GM18909 (cell line): ENCODE data around the gene MS4A8.
"Not testable (repeated sequence)": the region's sequence is repeated elsewhere in the genome, so short reads cannot be mapped to it uniquely, and the experiment has no call there.

Source experiments
- ATAC-seq: cut with Tn5 transposase; IDR thresholded peaks from one replicate; pipeline ENCODE4 v1.9.1; 2021; ENCODE audit warnings: mild to moderate bottlenecking; ENCODE audit not compliant: unreplicated experiment, poor library complexity

MS4A8 gene, protein sequence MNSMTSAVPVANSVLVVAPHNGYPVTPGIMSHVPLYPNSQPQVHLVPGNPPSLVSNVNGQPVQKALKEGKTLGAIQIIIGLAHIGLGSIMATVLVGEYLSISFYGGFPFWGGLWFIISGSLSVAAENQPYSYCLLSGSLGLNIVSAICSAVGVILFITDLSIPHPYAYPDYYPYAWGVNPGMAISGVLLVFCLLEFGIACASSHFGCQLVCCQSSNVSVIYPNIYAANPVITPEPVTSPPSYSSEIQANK

DNA sequence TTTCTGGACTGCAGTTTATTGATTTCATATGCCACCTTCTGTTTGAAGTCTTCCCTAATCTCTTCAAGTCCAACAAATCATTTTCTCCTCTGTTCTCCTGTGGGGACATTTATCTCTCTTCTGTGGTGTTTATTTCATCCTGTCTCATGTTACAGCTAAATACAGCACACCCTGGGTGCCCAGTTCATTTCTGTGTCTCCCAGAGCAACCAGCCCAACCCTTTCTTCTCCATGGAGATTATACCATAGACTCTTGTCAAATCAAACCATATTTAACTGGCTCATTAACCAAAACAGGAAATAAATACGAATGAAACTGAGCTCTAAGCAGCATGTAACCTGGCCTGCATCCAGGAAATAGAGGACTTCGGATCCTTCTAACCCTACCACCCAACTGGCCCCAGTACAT, at the start of gene MS4A8:
TSS of gene MS4A8 (plus strand) at position 329 of the 408 bp plus-strand sequence. CDS start 1,249 bp downstream, outside the sequence.
- ATAC-seq = no peak

DNA sequence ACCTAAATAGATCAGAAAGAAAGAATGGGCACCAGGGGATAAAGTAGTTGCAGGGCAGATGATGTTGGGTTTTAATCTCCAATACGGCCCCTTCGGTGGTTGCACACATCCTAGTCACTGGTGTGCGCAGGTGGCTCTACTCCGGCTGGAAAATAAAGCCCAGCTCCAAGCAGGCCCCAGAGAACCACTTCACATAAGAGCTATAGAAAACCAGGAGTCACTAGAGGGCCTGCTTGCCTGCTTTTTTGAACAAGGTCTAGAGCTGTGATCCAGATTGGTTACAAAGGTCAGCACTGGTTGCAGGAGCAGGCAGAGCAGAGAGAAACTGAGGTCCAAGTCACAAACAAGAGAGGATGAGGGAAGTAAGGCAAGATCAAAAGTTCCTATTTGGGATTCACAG, 41.5 kb upstream of the MS4A8 start:
- no peak for ATAC-seq

DNA sequence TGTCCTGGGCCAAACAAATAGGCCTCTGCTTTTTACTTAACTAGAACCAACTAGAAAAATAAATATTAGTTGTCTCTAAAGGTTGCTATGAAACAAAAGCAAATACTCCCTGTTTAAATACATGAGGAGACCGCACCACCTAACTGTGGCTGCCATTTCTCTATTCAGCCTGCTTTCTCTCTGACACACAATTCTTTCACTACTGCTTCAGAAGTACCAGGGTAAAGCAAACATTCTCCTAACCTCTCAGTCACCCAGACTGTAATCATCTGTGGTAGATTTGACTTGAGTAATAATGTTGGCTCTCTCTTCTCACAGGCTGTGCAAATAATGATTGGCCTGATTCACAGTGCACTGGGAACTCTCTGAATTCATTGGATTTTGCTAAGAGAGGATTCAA, 41.0 kb upstream of the MS4A8 start:
- no peak for ATAC-seq

DNA sequence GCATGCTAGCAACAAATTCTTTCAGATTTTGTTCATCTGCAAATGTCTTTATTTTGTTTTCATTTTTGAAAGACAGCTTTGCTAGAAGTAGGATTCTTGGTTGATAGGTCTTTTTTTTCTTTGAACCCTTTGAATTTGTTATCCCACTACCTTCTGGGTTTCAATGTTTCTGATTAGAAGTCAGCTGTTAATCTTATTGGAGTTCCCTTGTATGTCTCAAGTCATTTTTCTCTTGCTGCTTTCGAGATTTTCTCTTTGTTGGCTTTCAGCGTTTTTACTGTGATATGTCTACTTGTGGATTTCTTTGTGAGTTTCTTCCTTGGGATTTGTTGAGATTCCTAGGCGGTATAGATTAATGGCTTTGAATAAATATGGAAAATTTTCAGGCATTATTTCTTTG, 27.2 kb upstream of the MS4A8 start:
- no peak for ATAC-seq

DNA sequence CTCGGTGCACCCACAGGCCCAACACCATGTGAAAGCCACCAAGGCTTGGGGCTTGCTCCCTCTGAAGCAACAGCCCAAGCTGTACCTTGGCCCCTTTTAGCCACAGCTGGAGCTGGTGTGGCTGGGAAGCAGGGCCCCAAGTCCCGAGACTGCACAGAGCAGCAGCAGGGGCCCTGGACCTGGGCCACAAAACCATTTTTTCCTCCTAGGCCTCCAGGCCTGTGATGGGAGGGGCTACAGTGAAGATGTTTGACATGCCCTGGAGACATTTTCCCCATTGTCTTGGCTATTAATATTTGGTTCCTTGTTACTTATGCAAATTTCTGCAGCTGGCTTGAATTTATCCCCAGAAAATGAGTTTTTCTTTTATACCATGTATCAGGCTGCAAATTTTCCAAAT, 21.2 kb upstream of the MS4A8 start:
- not testable (repeated sequence) for ATAC-seq

DNA sequence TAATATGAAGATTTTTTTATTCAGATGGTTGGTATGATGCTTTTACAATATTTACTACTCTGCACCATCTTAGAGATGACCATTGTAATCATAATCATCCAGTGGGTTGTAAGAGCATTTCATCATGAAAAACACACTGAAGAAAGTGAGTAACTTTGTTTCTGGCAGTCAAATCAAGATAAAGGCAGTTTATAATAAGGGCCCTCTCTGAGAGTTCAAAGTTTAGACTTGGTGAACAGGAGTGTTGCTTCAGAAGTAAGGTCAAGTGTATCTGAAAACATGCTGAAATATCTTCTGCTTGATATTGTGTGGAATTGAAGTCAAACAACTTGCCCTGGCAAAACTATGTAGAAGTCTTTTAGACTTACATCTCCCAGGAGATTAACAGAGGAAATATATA, 19.5 kb upstream of the MS4A8 start:
- no peak for ATAC-seq

DNA sequence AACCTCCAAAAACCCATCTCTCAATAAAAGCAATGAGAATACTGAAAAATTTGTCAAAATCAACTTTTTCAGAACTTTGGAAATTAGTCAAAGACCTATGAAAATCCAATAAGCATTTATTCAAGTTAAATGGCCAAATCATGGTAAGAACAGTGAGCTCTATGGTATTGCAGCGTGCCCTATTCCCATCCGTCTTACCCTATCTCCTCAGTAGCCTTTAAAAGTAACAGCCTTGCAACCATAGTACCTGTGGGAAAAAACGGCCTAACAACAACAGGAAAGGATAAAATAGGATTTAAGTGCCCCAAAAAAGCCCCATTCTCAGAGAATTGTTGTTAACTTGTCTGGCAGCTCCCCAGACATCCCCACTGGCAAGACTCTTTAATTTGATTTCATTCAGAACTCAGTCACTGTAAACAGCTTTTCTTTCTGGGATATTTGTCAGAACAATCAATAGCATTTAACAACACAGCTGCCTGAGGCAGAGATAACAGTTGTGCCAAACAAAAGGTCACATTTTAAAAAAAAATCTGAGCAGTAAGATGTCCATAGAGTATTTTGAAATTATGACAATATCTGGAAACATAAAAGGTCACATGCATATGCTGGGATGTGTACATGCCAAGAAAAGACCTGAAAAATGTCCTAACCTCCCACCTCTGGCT, 18.8 kb upstream of the MS4A8 start:
- no peak for ATAC-seq

DNA sequence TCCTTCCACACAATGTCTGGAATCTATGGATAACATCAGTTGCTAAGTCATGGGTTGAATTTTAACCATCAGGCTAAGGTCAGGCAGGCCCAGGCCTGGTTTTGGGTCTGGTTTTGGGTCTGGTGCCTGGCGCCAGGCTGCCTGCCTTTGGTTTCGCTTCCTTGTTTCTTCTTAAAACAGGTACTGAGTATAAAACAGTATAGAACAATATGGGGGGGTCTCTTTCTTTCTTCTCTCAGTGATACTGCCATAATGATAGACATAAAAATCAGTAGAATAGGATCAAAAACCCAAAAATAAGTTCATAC, 14.9 kb upstream of the MS4A8 start:
- ATAC-seq = peak; percentile 42

DNA sequence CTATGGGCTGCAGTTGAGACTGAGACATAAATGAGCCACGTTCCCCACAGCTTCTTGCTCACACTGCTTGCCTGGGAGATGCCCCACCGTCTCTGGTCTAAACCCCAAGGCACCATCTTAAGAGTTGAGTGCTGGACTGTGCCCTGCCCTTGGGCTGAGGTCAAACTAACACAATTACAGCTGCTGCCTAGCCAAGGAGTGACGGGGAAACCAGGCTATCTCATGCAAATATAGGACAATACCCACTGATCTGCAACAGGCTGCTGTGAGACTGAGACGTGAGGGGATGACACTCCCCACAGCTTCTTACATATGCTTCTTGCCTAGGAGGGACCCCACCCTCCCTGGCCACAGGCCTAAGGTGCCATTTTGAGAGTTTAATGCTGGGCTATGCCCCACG, 7.8 kb upstream of the MS4A8 start:
- ATAC-seq = no peak

DNA sequence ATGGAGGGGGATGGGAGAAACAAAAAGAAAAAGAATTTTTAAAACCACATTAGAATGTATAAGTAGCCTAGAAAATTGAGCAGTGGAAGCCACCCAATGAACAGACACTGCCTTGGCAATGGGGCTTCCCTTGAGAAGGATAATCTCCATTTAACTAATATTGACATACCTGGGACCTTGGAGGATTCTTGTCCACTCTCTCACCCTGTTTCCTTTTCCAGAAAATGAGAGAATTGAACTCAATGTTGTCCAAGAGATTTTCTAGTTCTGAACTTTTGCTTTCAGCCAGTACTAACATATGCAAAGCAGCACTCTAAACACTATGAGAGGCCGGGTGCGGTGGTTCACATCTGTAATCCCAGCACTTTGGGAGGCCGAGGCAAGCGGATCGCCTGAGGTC, 524 bp downstream of the MS4A8 start:
- ATAC-seq = no peak

DNA sequence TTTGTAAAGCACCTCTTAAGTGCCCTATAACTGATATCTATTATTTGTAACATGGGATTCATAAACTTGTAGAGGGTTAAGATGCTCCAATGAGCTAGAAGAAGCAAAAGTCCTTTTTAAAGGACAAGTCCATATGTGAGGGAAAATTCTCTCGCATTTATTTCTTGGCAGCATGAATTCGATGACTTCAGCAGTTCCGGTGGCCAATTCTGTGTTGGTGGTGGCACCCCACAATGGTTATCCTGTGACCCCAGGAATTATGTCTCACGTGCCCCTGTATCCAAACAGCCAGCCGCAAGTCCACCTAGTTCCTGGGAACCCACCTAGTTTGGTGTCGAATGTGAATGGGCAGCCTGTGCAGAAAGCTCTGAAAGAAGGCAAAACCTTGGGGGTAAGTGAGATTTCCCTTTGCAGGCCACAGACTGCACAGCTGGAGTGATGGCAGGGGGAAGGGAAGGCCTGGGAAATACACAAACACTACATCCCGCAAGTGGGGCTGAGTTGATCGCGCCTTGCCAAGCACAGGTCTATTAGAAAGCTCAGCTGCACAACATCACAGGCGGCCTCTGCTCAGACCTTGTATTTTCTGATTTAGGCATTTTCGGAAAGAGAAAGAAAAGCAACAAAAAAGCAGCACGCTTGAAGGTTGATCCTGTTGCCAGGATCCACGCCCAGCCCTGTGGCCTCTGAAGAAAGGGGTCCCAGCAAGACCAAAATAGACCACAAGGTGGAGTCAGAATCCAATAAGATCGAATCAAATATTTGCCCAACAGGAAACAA, 1.5 kb downstream of the MS4A8 start:
- no peak for ATAC-seq

DNA sequence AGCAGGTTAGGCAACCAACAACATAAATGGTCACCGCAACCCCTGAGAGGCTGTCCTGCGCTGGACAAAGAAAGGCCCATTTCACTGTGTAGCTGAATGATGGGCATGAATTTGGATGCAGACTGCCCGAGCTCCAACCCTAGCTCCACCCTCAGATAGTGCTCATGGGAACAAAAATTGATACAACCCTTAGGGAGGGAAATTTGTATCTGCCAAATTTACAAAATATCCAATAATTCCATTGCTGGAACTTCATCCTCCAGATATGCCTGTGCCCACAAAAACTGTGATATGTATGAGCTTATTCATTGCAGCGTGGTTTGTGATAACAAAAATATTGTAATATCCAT, 2.0 kb downstream of the MS4A8 start:
- ATAC-seq = no peak

DNA sequence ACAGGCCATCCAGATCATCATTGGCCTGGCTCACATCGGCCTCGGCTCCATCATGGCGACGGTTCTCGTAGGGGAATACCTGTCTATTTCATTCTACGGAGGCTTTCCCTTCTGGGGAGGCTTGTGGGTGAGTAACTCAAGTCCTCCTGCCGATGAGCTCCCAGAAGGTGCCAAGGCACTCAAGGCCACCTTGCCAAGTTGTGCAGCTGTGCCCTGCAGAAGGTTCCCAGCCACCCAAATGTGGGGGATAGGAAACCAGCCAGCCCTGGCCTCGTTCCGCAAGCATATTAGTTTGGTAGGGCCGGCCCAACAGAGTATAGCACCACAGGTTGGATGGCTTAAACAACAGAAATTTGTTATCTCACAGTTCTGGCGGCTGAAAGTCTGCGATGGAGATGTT, 4.0 kb downstream of the MS4A8 start:
- ATAC-seq = no peak

DNA sequence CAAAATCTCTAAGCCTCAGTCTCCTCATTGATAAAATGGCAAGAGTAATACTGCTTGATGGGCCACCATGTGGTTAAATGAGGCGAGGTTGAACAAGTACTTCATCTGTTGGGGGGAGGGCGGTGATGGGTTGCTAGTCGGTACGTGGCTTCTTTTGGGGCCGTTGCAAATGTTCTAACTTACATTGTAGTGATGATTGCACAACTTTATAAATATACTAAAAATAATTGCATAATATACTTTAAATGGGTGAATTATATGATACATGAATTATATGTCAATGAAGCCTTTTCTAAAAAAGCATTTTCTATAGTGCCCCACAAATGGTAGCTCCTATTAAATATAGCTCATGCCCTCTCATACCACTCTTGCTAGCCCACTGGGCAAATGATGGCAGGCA, 6.5 kb downstream of the MS4A8 start:
- no peak for ATAC-seq

DNA sequence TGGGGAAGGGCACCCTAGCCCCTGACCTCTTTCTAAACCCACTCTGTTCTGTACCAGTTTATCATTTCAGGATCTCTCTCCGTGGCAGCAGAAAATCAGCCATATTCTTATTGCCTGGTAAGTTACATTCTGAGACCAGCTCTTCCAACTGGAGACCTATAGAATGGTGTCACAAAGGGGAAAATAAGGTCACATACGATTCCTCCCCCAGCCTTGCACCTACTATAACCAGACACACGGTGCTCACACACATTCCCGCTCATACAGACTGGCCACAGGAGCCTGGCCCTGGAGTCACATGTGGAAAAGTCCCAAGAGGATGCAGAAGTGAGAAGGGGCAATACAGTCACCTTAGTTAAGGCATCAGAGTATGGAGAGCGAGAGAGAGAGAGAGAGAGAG, 7.5 kb downstream of the MS4A8 start:
- ATAC-seq = no peak

DNA sequence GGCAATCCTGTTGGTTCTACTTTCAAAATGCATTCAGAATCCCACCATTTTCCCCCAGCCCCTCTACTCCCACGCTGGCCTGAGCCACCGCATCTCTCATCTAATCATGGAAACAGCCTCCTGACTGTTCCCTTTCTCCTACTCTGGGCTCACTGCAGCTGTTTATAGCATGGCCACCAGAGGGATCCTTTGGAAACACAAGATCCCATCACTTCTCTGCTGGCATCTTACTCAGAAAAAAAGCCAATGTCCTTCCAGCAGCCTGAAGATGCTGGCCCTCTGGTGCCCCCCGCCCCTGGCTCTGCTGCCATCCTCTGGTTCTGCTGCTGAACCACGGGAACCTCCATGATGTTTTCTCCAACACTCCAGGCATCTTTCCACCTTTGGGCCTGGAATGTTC, 11.1 kb downstream of the MS4A8 start:
- ATAC-seq = no peak

DNA sequence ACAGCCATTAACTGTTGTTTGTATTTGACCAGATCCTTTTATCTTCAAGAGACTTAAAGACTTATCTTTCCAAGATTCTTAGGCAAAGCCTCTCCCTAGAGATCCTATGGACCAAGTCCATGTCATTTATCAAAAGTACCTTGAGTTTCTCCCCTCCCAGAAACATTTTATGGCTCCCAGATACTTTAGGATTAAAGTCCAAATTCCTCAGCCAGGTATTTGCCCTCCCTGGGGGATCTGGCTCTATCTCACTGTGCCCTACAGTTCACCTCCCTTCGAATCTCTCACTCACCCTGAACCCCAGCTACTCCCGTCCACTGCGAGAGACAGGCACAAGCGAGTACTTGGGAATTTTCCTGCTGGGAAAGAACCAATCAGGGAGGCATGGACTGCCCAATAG, 11.9 kb downstream of the MS4A8 start:
- ATAC-seq = no peak

DNA sequence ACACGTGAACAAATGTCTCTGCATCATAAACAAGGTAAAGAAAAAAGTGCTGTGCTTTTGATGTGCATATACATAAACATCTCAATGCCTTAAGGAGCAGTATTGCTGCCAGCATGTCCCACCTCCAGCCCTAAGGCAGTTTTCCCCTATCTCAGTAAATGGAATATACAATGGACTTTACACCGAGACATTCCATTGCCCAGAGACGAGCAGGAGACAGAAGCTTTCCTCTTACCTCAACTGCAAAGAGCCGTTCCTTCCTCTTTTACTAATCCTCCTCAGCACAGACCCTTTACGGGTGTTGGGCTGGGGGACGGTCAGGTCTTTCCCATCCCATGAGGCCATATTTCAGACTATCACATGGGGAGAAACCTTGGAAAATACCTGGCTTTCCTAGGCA, 14.0 kb downstream of the MS4A8 start:
- not testable (repeated sequence) for ATAC-seq

DNA sequence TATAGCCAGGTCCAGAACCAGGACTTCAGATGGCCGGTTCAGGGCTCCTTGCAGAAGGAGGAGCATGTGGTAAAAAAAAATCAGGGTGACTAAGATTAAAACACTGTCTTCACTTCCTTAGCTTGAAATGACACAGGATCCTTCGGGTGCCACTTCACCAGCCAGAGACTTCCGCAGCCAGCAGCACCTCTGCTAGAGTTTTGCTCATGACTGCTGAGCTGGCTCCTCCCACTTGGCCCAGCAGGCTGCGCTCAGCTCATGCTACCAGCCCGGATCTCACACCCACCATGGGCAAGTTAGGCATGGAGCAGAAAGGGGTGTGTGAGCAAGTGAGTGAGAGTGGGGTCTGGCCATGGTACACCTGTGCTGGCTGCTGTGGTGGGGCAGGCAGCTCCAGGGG, 18.5 kb downstream of the MS4A8 start:
- no peak for ATAC-seq

DNA sequence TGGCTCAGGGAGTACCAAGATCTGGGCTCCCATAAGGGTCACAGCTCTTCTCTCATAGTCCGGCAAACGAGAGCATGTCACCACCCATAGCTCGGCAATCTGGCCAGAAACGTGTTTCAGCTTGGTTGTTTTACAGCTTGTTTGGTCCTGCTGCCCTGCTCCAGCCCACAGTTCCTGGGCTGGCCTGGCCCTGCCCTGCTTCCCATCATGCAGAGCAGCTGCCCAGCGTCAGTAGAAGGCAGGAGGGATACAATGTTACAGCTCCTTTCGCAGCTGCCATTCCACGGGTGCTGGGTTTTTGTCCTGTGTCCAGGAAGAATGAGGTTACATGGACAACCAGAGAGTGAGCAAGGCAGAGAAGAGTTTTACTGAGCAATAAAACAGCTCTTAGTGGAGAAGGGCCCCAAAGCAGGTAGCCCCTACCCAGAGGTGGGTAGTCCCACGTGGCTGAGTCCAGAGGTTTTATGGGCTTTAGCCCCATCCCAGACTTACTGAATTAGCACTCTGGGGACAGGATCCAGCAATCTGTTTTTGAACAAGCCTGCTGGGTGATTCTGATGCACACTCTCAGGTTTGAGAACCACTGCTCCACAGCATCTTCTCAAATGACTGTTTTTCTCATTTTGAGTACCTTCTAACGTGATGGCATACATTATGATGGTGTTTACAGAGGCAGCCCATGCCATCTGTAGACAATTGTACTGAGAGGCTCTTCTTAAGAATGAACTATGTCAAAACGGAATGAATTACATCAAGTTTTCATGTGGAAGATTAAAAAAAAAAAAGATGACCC, 19.3 kb downstream of the MS4A8 start:
- ATAC-seq = no peak

DNA sequence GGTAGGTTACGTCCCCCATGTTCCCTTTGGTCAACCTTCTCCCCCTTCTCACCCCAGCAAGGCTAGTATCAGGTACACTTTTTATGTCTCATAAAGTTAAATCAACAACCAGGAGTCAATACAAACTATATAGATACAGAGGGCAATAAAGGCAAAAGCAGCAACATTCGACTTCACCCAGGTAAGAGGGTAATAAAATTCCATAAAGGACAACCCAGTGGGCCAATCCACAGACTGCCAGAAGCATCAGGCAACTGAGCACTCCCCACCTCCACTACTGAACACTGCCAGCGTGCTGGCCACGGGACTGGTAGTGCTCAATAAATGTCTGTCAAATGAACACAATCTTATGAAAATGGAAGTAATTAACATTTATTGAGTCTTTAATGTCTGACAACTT, 20.0 kb downstream of the MS4A8 start:
- no peak for ATAC-seq
